ENCODE results near the gene HECTD2.
"Not testable (repeated sequence)": the region's sequence is repeated elsewhere in the genome, so short reads cannot be mapped to it uniquely, and the experiment has no call there.

HECTD2 gene

DNA sequence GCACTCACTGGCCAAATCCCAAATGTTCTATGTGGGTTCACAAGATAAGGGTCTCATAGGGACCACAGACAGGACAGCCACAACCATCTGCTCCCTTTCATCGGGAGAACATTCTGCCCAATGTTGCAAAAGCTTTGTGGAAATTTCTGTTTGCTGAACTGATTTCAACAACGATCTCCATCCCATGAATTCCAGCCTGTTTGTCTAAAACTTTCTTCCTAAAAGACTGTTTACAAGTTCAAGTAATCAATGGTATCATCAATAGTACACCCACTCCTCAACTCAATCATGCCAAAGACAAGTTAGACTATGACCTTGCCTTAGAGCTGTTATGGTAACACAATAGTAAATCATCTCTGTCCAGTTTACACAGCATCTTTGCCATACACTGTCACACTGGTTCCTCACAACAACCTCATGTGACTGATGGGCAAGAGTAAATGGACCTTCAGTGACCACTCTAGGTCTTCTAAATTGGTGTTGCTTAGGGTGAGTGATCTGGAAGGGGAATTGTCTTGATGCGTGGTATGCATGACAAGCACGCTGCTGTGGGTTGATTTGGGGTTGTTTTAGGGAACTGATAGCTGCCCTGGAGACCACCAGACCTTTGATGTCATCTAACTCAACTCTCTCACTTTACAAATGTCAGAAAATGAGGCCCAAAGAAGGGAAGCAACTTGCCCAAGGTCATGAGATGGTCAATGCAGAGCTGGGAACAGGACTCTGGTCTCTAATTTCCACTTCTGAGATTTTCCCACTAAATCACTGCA lies 127.7 kb downstream of the HECTD2 start:
- no peak for DNase-seq (ENCODE audit: low spot score)

DNA sequence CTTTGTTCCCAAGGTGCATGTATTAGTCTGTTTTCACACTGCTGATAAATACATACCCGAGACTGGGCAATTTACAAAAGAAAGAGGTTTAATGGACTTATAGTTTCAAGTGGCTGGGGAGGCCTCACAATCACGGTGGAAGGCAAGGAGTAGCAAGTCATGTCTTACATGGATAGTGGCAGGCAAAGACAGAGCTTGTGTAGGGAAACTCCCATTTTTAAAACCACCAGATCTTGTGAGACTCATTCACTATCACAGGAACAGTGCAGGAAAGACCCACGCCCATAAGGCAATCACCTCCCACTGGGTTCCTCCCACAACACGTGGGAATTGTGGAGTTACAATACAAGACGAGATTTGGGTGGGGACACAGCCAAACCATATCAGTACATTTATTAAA lies 129.8 kb downstream of the HECTD2 start:
- no peak for DNase-seq (ENCODE audit: low spot score)

DNA sequence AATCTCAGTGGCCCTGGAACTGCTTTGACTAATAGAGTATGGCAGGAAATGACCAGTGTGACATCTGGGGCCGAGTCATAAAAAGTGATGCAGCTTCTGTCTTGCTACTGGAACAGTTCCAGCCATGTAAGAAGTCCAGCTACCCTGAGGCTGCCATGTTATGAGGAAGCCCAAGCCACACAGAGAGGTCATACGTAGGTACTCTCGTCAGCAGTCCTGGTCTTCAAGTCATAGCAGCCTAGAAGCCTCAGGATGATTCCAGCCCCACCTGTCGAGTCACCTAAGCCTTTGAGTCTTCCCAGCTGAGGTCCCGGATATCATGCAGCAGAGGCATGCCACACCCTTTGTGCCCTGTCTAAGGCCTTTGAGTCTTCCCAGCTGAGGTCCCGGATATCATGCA lies 130.6 kb downstream of the HECTD2 start:
- DNase-seq (ENCODE audit: low spot score), result no peak

DNA sequence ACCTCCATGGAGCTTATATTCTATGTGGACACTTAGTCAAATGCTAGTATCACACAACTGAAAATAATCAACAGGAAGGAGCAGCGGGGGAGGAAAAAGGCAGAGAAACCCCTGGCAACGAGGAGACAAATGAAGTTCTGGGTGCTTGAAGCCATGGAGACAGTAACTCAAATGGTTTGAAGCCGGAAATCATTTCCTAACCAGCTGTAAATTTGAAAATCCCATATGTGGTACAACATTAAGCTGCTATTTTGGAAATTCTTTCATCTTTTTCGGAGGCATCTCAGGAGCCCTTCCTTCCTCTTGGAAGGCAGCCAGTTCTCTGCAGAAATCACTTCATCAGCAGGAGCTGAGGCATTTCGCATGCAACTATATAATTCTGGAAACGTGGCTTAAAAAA lies 131.3 kb downstream of the HECTD2 start:
- DNase-seq (ENCODE audit: low spot score), result no peak

GRCh38 chr10:91545384-91545783 lies 135.2 kb downstream of the HECTD2 start:
- no peak for DNase-seq (ENCODE audit: low spot score)

DNA sequence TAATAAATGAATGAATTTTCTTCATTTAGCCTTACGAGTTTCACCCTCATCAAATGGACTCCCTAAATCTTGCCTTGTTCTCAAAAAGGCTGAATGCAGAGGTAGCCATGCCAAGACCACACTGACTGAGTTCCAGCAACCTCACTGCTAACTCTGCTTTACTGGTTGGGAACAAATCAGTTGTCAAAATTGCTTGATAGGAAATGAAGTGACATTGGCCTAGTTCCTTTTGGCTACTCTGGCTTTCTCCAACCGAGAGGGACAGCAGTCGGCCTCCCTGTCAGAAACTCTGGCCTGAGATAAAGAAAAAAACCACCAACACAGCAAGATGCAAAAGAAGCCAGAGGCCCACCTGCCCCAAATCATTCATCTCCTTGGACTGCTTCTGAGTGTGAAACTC lies 135.7 kb downstream of the HECTD2 start:
- no peak for DNase-seq (ENCODE audit: low spot score)

DNA sequence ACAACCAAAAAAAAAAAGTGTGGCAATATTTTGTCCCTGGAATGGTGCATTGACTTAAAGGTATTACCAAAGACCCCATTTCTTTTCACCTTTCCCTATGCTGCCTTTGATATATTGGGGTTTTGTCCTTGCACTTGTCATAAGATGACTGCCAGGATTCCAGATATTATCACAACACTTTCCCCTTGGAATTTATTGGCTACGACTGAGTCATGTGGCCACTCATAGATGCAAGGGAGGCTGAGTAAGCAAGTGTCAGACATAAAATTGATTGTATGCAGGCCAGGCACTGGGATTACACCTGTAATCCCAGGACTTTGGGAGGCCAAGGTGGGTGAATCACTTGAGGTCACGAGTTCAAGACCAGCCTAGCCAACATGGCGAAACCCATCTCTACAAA lies 139.1 kb downstream of the HECTD2 start:
- DNase-seq (ENCODE audit: low spot score), result no peak

GRCh38 chr10:91550021-91550420 lies 139.9 kb downstream of the HECTD2 start:
- no peak for DNase-seq (ENCODE audit: low spot score)

- peak; percentile 75 for DNase-seq (ENCODE audit: low spot score)
Observed at GRCh38 chr10:91551856-91552255, 141.7 kb downstream of the HECTD2 start.

GRCh38 chr10:91552274-91553095 lies 142.3 kb downstream of the HECTD2 start:
- no peak for DNase-seq (ENCODE audit: low spot score)

- no peak for DNase-seq (ENCODE audit: low spot score)
Observed at GRCh38 chr10:91555455-91555854, 145.3 kb downstream of the HECTD2 start.

DNA sequence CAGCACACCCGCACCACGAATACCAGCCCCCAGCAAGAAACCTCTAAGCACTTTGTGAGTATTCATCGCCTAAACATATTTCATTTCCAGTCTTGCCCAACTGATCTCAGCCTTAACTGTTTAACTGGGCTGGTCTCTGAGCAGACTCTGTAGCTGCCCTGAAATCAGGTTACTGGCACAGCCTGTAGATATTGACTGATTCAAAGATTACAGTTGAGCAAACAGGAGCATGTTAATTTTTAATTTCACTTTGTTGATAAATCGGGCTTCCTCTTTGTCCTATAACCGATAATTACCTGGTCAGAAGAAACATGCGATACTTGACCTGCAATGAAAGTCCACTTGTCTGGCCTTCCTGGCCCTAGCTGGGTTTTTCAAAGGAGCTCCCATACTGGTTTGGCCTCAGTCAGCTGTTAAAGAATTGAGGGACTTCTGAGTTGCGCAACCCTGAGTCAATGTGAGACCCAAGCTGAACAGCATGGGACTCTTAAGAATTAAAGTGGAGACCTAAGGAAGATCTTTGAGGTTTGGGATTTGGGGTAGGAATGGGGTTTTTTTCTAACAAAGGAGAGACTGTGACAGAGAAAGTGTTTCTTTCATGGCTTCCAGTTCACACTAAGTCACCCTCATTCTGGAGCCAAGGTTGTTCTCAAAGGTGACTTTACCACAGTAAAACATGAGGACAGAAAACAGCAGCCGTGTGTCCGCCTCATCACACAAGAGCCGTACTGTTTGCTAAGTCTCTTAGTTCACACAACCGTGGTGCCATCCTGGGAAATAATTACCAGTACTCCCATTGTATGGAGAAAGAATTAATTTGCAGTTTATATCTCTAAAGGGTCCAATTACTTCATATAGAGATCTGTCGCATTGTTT lies 146.8 kb downstream of the HECTD2 start:
- no peak for DNase-seq (ENCODE audit: low spot score)

- no peak for DNase-seq (ENCODE audit: low spot score)
Observed at GRCh38 chr10:91557651-91558111, 147.5 kb downstream of the HECTD2 start.

DNA sequence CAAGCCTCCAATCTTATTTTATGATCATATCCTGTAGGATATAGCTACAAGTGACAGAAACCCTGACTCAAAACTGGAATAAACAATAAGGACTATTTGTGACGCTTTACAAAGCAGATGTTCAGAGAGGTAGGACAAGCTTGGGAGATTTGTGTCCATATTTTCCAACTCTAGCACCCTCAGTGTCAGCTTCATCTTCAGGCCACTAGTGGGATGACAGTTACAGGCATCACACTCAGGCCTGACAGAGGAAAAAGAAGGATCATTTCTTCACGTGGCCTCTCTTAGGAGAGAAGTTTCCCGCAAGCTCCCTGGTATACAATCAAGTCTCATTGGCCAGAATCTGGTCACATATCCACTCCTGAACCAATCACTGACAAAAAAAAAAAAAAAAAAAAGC lies 148.3 kb downstream of the HECTD2 start:
- DNase-seq (ENCODE audit: low spot score), result no peak

GRCh38 chr10:91559169-91559568 lies 149.0 kb downstream of the HECTD2 start:
- DNase-seq (ENCODE audit: low spot score), result no peak

DNA sequence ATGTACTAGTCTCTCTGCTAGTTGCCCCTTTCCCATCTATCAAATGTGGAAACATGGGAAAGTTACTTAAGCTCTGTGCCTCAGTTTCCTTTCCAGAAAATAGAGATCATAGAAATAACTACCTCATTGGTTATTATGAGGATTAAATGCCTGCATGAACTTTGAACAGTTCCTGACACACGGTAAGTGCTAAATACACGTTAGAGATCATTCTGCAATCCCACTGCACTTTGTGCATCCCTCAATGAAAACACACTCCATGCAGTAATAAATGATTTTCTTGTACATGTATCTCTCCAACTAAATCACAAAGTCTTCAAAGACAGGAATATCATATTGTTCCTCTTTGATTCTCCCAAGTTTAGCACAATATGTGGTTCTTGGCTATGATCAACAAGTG lies 149.6 kb downstream of the HECTD2 start:
- no peak for DNase-seq (ENCODE audit: low spot score)

DNA sequence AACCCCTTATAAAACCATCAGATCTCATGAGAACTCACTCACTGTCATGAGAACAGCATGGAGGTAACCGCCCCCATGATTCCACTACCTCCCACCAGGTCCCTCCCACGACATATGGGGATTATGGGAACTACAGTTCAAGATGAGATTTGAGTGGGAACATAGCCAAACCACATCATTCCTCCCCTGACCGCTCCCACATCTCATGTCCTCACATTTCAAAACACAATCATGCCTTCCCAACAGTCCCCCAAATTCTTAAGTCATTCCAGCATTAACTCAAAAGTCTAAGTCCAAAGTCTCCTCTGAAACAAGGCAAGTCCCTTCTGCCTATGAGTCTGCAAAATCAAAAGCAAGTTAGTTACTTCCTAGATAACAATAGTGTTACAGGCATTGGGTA lies 150.7 kb downstream of the HECTD2 start:
- not testable (repeated sequence) for DNase-seq (ENCODE audit: low spot score)

GRCh38 chr10:91562839-91563581 lies 152.9 kb downstream of the HECTD2 start:
- no peak for DNase-seq (ENCODE audit: low spot score)

DNA sequence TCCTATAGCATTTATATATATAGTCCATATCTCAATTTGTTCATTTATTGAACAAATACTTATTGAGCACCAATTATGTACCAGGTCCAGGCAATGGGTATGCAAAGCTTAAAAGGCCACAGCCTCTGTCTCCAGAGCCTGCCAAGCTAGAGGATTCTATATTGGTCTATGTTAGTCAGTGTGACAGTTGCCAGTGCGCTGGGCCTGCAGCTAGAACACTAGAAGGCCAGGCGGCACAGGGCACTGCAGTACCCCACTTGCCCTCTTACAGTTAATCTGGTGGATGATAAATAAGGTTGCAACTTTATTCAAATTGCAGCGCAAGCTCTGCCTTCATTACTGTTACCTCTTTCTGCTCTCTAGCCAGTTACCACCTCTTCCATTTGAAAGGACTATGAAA lies 153.9 kb downstream of the HECTD2 start:
- DNase-seq (ENCODE audit: low spot score), result no peak
